ENCODE data around the gene NEUROD1.

GRCh38 chr2:181674461-181674860 lies 5.9 kb downstream of the NEUROD1 start:
- TF ChIP-seq CTCF (IDR thresholded peaks at IDR 0.05; ENCODE audit: insufficient read depth, low read length, poor library complexity, severe bottlenecking) (no peak), EZH2phosphoT487 (conservative IDR thresholded peaks at IDR 0.05; ENCODE audit: low read length) (no peak)
